BJ (cell line): ENCODE measurements around the gene ESM1. TPM values are rescaled to one million over a fixed set of nuclear protein-coding genes. Genes with fewer than 3 reads are reported as not detected.

Source experiments
- CTCF ChIA-PET: fragments of 350-600 bp; formaldehyde crosslinking; extraction: SDS; loops from one replicate; lab custom pipeline; 2021; ENCODE audit warnings: antibody characterized with exemption, inconsistent platforms; lab: Yijun Ruan, JAX
- POLR2A ChIA-PET: fragments of 300-600 bp; sonication (Branson Sonifier 250); formaldehyde crosslinking; extraction: SDS; loops from one replicate; lab custom pipeline; 2021; ENCODE audit warnings: antibody characterized with exemption; lab: Charles Lee
- DNase-seq: peaks from one replicate; pipeline ENCODE4 v3.0.0-alpha.2; 2011; ENCODE audit warnings: low read depth
- H3K27me3 ChIP-seq: 2 replicates; pipeline ENCODE4 v1.6.0; 2011; ENCODE audit warnings: low read length; ENCODE audit not compliant: control insufficient read depth, insufficient read depth
- H3K36me3 ChIP-seq: 2 replicates; pipeline ENCODE4 v1.5.1; 2011; ENCODE audit warnings: low read length; ENCODE audit not compliant: control insufficient read depth, insufficient read depth
- H3K4me3 ChIP-seq: 2 replicates; pipeline ENCODE4 v1.5.1; 2011; ENCODE audit warnings: low read depth, mild to moderate bottlenecking, control low read depth, low read length
- polyA plus RNA-seq: library from polyadenylated mRNA; depleted of rRNA; stranded (reverse); fragments of >200 nt; gene quantifications from 2 replicates; pipeline ENCODE4 v1.2.3, GENCODE V29; 2011; rRNA removed
- TF ChIP-seq, protein P1 (sequence below): IDR thresholded peaks from 2 replicates; pipeline ENCODE4 v1.5.1; 2011; ENCODE audit warnings: low read depth, mild to moderate bottlenecking, control low read depth, inconsistent platforms, low read length, moderate library complexity; ENCODE audit not compliant: insufficient read depth

The ESM1 gene
- polyA plus RNA-seq, 1 experiment, result 2.4 TPM

DNA sequence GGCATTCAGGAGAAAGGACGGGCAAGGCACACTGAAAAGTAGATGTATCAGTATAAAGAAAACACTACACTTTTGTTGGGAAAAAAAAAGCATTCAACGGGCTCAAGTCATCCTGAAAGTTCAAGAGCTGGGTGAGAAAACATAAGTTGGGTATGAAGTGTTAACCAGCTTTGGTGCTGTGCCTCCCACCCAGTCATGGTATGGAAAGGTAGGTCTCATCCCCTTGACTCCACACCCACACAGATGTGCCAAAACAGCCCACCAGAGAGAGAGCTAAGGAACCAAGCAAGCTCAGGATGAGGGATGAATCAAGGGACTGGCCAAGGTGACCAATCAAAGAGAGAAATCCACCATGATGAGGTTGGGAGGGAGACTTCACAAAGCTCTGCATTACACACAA, 54.7 kb downstream of the ESM1 start:
- Histone ChIP-seq H3K4me3 (no peak overlapping the region), H3K27me3 (peaks cover 19% of the 10 kb centered on the region), H3K36me3 (no peaks in the 10 kb centered on the region)
- TF ChIP-seq, protein P1, sequence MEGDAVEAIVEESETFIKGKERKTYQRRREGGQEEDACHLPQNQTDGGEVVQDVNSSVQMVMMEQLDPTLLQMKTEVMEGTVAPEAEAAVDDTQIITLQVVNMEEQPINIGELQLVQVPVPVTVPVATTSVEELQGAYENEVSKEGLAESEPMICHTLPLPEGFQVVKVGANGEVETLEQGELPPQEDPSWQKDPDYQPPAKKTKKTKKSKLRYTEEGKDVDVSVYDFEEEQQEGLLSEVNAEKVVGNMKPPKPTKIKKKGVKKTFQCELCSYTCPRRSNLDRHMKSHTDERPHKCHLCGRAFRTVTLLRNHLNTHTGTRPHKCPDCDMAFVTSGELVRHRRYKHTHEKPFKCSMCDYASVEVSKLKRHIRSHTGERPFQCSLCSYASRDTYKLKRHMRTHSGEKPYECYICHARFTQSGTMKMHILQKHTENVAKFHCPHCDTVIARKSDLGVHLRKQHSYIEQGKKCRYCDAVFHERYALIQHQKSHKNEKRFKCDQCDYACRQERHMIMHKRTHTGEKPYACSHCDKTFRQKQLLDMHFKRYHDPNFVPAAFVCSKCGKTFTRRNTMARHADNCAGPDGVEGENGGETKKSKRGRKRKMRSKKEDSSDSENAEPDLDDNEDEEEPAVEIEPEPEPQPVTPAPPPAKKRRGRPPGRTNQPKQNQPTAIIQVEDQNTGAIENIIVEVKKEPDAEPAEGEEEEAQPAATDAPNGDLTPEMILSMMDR, result no peak
- ChIA-PET CTCF (interaction anchor here (0.6 to 2.3 kb wide), 10 partner anchors 9 to 963 kb away, joined by 3 to 21 read pairs (median 4); partner anchors contain the start of gene GPX8), POLR2A (no interaction called here)
- DNase-seq, result no peak

Other genes with a start within 250 kb of the ESM1 start
- not detected in 2 replicates for gene GZMK, start 38.7 kb upstream of the ESM1 start, polyA plus RNA-seq
- gene GZMA, start 117.1 kb upstream of the ESM1 start, polyA plus RNA-seq, result not detected in 2 replicates
- 115 and 271 TPM in 2 replicates for gene GPX8, start 174.6 kb upstream of the ESM1 start, polyA plus RNA-seq
- gene CDC20B, start 187.6 kb upstream of the ESM1 start, polyA plus RNA-seq, result not detected in 2 replicates
- 0.04 TPM in 1 of 2 replicates, not detected in the other for gene MCIDAS, start 241.7 kb upstream of the ESM1 start, polyA plus RNA-seq
- 0.05 and 0.18 TPM in 2 replicates for gene CCNO, start 248.0 kb upstream of the ESM1 start, polyA plus RNA-seq